A673 (cell line): Measurements from ENCODE around the gene DDX20.

Experiments used
- EZH2 ChIP-seq: fragments of 200-600 bp; sonication (generic); IDR thresholded peaks from 2 replicates; pipeline ENCODE4 v1.6.1; 2017; ENCODE audit warnings: borderline replicate concordance, low read depth, mild to moderate bottlenecking, mixed read lengths, antibody characterized with exemption, low read length; ENCODE audit not compliant: poor library complexity, severe bottlenecking
- TF ChIP-seq, protein P1 (sequence below): fragments of 300-800, 200-600 bp; sonication (generic); conservative IDR thresholded peaks from 2 replicates; pipeline ENCODE4 v1.5.1; 2017; ENCODE audit warnings: low read depth, mild to moderate bottlenecking, antibody characterized with exemption, low read length, moderate library complexity, mixed read lengths

DNA sequence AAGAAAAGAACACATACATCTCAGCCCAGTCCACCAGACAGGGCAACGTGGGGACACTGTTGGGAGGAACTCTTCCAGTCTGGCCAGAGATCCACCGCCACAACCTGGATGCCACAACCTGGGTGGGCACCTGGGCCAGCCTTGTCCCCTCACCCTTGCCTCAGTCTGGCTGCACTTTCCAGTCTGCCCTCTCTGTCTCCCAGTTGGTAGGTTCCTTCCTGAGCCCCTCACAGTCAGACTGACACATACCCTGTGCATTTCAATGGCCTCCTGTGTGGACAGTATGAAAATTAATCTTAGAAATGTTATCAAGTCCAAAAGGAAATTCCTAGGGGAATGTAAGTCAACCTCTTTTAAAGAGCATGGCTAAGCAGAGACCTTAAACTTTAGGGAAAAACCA lies 49.5 kb downstream of the DDX20 start:
- TF ChIP-seq, protein P1, sequence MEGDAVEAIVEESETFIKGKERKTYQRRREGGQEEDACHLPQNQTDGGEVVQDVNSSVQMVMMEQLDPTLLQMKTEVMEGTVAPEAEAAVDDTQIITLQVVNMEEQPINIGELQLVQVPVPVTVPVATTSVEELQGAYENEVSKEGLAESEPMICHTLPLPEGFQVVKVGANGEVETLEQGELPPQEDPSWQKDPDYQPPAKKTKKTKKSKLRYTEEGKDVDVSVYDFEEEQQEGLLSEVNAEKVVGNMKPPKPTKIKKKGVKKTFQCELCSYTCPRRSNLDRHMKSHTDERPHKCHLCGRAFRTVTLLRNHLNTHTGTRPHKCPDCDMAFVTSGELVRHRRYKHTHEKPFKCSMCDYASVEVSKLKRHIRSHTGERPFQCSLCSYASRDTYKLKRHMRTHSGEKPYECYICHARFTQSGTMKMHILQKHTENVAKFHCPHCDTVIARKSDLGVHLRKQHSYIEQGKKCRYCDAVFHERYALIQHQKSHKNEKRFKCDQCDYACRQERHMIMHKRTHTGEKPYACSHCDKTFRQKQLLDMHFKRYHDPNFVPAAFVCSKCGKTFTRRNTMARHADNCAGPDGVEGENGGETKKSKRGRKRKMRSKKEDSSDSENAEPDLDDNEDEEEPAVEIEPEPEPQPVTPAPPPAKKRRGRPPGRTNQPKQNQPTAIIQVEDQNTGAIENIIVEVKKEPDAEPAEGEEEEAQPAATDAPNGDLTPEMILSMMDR: no peak
- no peak for TF ChIP-seq EZH2
